Mucosa of descending colon (tissue), 3 donors: ENCODE data around the gene TMEM108. TPM values are rescaled to one million over a fixed set of nuclear protein-coding genes. Genes with fewer than 3 reads are reported as not detected.

Source experiments
- ATAC-seq: fragments of 200-7000 bp; cut with Tn5 transposase; one replicate; pipeline ENCODE4 v1.9.1; 2020; ENCODE audit warnings: mild to moderate bottlenecking, moderate library complexity
- DNase-seq, 3 donors: peaks; one replicate each; pipeline ENCODE4 v3.0.0-alpha.2; 2020
- H3K36me3 ChIP-seq: fragments of 200-600 bp; one replicate; pipeline ENCODE4 v1.8.0; 2021; ENCODE audit warnings: low read depth, mild to moderate bottlenecking
- H3K4me1 ChIP-seq: fragments of 200-600 bp; one replicate; pipeline ENCODE4 v1.8.0; 2021; ENCODE audit warnings: low read depth, mild to moderate bottlenecking
- H3K4me3 ChIP-seq: fragments of 200-600 bp; one replicate; pipeline ENCODE4 v1.8.0; 2021; ENCODE audit warnings: mild to moderate bottlenecking
- H3K9me3 ChIP-seq: fragments of 200-600 bp; one replicate; pipeline ENCODE4 v1.8.0; 2021; ENCODE audit warnings: mild to moderate bottlenecking
- intact Hi-C, 2 donors: fragments of 100-400 bp; cut with DNase I in 1 of 2; cut with micrococcal nuclease in 1 of 2; formaldehyde crosslinking; loops; one replicate each; pipeline versions ENCODE4 v1.11.0 to v1.11.1; 2022; cut with DNase I, micrococcal nuclease
- total RNA-seq, 3 donors: library from RNA; stranded (reverse); fragmentation: NEBNext Ultra II Directional in 2 of 3; extraction: Animal tissue kit (Norgen Biotek cat#: 25700) in 2 of 3; gene quantifications; one replicate each; pipeline versions ENCODE4 v1.2.1 to v1.2.4, GENCODE V29; 2021 to 2023
- TF ChIP-seq, protein P1 (sequence below): fragments of 200-600 bp; IDR thresholded peaks from one replicate; pipeline ENCODE4 v1.8.0; 2022; ENCODE audit warnings: antibody characterized with exemption, mild to moderate bottlenecking
- donor health status: DM: no; HTN: no; CAD: no; lungs with moderate emphysema.
- donor health status: DM: no; HTN: no; CAD: no.
- donor health status: DM: no; HTN: yes; CAD: no.

TMEM108 gene
- total RNA-seq, 3 donors from 2014 or later = 0.72 to 3.4 (median 1.1) TPM

DNA sequence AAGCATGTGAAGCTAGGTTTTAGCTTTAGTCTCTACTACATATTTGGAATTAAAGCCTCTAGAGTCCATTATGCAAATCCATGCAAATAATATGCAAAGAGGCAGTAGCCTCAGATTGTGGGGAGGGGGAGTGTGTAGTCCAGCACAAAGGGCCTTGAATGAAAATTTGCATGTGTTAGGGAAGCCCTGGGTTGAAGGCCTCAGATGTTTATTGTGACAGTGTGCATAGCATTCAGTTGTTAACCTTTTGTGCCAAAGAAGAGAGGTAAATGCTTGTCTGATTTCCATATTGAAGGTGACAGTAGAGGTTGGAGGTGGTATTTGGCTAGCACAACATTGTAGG is 337.2 kb downstream of the TMEM108 start:
- Histone ChIP-seq H3K4me3 (no peak overlapping the region), H3K9me3 (no peaks in the 10 kb centered on the region), H3K36me3 (no peaks in the 10 kb centered on the region), H3K4me1 (no peaks in the 10 kb centered on the region)
- TF ChIP-seq, protein P1, sequence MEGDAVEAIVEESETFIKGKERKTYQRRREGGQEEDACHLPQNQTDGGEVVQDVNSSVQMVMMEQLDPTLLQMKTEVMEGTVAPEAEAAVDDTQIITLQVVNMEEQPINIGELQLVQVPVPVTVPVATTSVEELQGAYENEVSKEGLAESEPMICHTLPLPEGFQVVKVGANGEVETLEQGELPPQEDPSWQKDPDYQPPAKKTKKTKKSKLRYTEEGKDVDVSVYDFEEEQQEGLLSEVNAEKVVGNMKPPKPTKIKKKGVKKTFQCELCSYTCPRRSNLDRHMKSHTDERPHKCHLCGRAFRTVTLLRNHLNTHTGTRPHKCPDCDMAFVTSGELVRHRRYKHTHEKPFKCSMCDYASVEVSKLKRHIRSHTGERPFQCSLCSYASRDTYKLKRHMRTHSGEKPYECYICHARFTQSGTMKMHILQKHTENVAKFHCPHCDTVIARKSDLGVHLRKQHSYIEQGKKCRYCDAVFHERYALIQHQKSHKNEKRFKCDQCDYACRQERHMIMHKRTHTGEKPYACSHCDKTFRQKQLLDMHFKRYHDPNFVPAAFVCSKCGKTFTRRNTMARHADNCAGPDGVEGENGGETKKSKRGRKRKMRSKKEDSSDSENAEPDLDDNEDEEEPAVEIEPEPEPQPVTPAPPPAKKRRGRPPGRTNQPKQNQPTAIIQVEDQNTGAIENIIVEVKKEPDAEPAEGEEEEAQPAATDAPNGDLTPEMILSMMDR = no peak
- DNase-seq (no peak), ATAC-seq (no peak)
- intact Hi-C loops = loop anchor here in 1 of 2 donors (5.0 kb wide), 1 partner anchor 333 kb away; no protein-coding TSS in a partner anchor

DNA sequence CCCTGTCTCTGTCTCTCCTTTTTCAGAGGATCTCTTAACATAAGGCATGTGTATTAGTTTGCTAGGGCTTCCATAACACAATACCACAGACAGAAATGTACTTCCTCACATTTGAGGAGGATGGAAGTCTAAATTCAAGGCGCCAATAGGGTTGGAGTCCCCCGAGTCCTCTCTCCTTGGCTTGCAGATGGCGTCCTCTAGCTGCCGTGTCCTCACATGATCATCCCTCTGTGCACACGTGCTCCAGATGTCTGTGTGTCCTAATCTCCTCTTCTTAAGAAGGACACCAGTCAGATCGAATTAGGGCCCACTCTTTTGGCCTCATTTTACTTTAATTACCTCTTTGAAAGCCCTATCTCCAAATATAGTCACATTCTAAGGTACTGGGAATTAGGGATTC is 338.6 kb downstream of the TMEM108 start:
- TF ChIP-seq, protein P1 = no peak
- no peak overlapping the region for H3K4me3 ChIP-seq
- intact Hi-C loops = loop anchor here in 1 of 2 donors (5.0 kb wide), 1 partner anchor 335 kb away; no protein-coding TSS in a partner anchor
- H3K36me3 ChIP-seq = no peaks in the 10 kb centered on the region
- no peak for DNase-seq
- H3K9me3 ChIP-seq = no peaks in the 10 kb centered on the region
- ATAC-seq = no peak
- no peaks in the 10 kb centered on the region for H3K4me1 ChIP-seq

DNA sequence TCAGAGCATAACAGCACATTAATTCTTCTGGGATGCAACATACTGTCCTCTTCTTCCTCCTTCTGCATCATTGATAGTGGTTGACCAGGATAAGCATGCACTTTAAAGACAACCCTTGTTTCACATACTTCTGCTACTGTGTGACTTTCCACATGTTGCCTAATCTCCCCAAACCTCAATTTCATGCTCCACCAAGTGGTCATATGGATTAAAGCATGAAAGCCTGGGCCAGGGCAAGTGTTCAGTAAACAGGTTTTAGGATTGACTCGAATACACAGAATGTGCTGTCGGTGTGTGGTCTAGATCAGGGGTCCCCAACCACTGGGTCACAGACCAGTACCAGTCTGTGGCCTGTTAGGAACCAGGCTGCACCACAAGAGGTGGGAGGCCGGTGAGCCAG is 339.2 kb downstream of the TMEM108 start:
- TF ChIP-seq, protein P1 = no peak
- H3K9me3 ChIP-seq = no peaks in the 10 kb centered on the region
- no peak overlapping the region for H3K4me3 ChIP-seq
- no peaks in the 10 kb centered on the region for H3K4me1 ChIP-seq
- ATAC-seq (no peak), DNase-seq (no peak)
- no peaks in the 10 kb centered on the region for H3K36me3 ChIP-seq
- intact Hi-C loops = loop anchor here in 1 of 2 donors (5.0 kb wide), 1 partner anchor 335 kb away; no protein-coding TSS in a partner anchor

DNA sequence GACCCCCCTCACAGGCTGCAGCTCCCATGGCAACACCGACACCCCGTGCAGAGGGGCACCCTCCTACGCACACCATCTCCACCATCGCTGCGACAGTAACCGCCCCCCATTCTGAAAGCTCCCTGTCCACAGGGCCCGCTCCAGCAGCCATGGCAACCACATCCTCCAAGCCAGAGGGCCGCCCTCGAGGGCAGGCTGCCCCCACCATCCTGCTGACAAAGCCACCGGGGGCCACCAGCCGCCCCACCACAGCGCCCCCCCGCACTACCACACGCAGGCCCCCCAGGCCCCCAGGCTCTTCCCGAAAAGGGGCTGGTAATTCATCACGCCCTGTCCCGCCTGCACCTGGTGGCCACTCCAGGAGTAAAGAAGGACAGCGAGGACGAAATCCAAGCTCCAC is 341.7 kb downstream of the TMEM108 start:
- no peak for DNase-seq
- ATAC-seq = no peak
- TF ChIP-seq, protein P1 = no peak
- Histone ChIP-seq H3K9me3 (no peaks in the 10 kb centered on the region), H3K4me1 (no peaks in the 10 kb centered on the region), H3K36me3 (no peaks in the 10 kb centered on the region), H3K4me3 (no peak overlapping the region)
- intact Hi-C loops = loop anchor here in 1 of 2 donors (5.0 kb wide), 1 partner anchor 338 kb away; no protein-coding TSS in a partner anchor

DNA sequence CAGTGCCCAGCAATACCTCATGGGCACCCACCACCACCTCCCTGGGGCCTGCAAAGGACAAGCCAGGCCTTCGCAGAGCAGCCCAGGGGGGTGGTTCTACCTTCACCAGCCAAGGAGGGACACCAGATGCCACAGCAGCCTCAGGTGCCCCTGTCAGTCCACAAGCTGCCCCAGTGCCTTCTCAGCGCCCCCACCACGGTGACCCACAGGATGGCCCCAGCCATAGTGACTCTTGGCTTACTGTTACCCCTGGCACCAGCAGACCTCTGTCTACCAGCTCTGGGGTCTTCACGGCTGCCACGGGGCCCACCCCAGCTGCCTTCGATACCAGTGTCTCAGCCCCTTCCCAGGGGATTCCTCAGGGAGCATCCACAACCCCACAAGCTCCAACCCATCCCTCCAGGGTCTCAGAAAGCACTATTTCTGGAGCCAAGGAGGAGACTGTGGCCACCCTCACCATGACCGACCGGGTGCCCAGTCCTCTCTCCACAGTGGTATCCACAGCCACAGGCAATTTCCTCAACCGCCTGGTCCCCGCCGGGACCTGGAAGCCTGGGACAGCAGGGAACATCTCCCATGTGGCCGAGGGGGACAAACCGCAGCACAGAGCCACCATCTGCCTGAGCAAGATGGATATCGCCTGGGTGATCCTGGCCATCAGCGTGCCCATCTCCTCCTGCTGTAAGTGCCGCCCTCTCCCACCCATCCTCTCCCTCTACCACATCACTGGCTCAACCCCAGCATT is 342.5 kb downstream of the TMEM108 start:
- intact Hi-C loops = no loop called here
- ATAC-seq (no peak), DNase-seq (no peak)
- no peaks in the 10 kb centered on the region for H3K36me3 ChIP-seq
- H3K4me1 ChIP-seq = no peaks in the 10 kb centered on the region
- H3K9me3 ChIP-seq = no peaks in the 10 kb centered on the region
- TF ChIP-seq, protein P1 = no peak
- H3K4me3 ChIP-seq = no peak overlapping the region
